Epidermal melanocyte (primary cell): Measurements from ENCODE around the gene HYAL3.

Source experiments
- DNase-seq: peaks from one replicate; pipeline ENCODE4 v3.0.0; 2011; ENCODE audit warnings: low spot score; ENCODE audit not compliant: insufficient read length

HYAL3 gene, protein sequence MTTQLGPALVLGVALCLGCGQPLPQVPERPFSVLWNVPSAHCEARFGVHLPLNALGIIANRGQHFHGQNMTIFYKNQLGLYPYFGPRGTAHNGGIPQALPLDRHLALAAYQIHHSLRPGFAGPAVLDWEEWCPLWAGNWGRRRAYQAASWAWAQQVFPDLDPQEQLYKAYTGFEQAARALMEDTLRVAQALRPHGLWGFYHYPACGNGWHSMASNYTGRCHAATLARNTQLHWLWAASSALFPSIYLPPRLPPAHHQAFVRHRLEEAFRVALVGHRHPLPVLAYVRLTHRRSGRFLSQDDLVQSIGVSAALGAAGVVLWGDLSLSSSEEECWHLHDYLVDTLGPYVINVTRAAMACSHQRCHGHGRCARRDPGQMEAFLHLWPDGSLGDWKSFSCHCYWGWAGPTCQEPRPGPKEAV

GRCh38 chr3:50298836-50299637 is at the start of gene HYAL3, which contains the start of gene NAA80:
Gene HYAL3 (minus strand): TSS chr3:50299405. CDS start chr3:50295602, 3,803 bp downstream.
Gene NAA80 (minus strand): TSS chr3:50299405. CDS start chr3:50297463, 1,942 bp downstream.
- DNase-seq: peak; percentile 98

- peak; percentile 72 for DNase-seq
Measured at GRCh38 chr3:50347187-50347813, 48.1 kb upstream of the HYAL3 start.

DNA sequence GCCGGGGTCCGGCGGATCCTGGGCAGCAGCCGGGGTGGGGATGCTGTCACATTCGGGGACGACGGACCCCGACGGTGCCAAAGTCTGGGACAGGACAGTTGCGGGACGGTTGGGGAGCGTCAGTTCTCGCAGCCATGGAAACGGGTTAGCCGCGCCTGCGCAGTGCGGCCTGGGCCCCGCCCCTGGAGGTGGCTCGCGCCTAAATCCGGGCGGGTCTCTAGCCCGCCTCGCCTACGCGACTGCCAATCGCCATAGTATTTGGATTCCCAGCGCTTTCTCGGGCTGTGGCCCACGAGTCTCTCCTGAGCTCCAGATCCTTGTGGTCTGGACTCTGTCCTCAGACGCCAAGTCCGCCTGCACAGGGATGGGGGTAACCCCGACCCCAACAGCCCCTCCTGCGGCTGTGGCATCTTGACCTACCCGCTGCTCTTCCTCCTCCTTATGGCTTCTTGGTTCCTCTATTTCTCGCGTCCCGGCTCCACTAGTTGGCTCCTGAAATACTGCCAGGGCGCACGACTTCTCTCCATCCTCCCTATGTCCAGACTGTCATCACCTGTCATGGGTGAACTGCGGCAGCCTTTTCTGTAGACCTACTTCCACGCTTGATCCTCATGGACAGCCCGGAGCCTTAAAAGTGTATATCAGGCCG is 46.5 kb upstream of the HYAL3 start, which contains the start of gene ZMYND10:
TSS of gene ZMYND10 (minus strand) at position 147 of the 649 bp plus-strand sequence. CDS start 153 bp downstream, outside the sequence.
- peak; percentile 81 for DNase-seq

DNA sequence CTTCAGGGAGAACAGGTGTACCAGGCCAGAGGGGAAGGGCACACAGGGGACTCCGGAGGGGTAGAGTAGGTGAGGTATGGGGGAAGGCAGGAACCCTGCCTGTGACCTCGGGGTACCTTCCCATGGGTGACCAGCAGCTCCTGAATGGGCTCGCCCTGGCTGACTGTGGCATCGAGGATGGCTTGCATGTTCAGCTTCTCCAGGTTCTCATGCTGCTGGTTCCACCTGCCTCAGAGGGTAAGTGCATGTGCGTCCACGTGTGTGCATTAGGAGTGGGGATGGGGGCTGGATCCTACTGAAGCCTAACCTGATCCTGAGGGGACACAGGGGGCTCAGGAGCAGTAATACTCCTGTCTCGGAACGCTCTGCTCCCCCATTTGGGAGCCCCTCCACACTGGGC is 45.8 kb upstream of the HYAL3 start:
- no peak for DNase-seq

DNA sequence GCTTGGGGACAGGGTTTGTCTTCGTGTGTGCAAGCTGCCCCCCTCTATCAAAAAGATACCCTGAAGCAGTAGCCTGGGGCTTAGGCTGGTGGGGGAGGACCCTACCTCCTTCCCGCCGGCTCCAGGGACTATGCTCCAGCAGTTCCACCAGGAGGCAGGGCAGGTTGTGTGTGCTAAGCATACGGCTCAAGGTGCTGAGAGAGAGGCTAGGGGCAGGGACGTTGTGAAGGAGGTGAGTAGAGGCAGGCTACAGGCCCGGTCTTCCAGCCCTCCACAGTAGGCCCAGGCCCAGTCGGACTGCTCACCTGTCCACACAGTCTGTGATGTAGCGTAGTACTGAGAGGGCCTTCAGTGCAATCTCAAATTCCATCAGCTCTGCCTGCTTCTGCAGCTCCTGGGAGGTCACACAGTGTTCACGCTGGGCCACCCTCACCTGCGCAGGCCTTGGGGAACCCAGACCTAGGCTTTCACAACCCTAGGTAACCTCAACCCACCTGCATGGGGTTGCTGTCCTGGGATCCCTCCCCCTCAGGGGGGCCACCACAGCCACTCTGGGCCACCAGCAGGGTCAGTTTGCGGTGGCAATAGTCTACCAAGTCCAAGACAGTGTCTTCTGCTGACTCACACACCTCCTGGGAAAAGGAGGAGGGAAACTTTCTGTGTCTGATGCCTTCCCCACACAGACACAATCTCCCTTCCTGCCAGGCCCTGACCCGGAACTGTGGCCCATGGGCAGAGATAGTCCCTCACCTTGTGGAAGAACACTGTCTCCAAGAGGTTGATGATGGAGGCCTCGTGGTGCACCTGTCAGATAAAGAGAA is 43.8 kb upstream of the HYAL3 start:
- no peak for DNase-seq

GRCh38 chr3:50341996-50342650 is 42.9 kb upstream of the HYAL3 start:
- no peak for DNase-seq

- no peak for DNase-seq
Measured at GRCh38 chr3:50341537-50341936, 42.3 kb upstream of the HYAL3 start.

- DNase-seq: no peak
Measured at GRCh38 chr3:50340448-50341329, 41.5 kb upstream of the HYAL3 start, which contains the start of gene RASSF1. Gene RASSF1 (minus strand): TSS chr3:50340836. CDS start chr3:50340805, 31 bp downstream.

DNA sequence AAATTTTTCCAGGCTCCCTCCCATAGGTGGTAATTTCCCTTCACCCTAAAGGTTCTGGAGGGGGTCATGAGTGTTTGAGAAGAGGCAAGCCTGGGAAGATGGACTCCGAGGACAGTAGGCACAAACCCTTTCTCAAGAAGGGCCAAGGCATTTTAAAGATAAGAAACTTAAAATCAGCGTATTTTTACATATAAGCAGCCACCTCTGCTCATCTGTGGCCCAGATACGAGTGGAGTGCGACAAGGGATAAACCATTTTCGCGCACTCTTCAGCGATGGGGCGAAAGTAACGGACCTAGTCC is 40.9 kb upstream of the HYAL3 start:
- no peak for DNase-seq

DNA sequence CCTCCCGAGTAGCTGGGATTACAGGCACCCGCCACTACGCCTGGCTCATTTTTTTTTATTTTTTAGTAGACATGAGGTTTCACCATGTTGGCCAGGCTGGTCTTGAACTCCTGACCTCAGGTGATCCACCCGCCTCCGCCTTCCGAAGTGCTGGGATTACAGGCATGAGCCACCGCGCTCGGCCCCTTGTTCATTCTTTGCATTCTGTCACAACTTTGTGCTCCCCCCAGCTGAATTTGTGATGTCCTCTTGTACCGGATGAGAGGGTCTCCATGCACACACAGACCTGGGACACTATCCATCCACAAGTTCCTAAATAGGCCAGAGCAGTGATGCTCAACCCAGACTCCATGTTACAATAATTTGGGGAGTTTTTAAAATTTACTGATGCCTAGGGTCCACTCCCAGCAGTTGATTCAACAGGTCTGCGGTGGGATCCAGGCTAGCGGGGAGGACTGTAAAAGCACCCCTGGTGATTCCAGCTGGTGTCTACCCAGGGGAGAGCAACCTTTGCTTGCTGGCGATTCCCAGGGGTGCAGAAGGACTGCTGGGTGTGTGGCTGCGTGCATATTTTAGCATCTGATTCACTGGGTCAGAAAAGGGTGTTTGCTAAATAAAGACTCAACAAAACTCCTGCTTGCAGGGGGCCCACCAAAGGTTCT is 40.4 kb upstream of the HYAL3 start:
- DNase-seq: no peak

DNA sequence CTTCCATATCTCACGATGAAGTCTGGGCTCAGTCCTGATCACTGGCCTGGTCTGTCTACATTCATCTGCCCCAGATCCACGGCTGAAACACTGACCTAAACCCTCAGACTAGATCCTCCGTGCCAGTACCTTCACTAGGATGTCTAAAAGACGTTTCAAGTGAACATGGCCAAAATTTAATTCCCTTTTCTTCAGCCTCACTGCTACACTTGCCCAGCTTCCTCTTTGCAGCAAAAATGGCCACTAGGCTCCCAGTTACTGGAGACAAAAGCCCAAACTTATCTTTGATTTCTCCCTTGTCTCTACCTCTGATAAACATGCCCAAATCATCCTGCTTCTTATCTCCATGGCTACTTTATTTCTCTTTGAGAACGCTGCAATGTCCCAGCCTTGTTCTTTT is 39.8 kb upstream of the HYAL3 start:
- DNase-seq: no peak

- peak; percentile 99 for DNase-seq
Measured at GRCh38 chr3:50337175-50337861, 38.1 kb upstream of the HYAL3 start.

DNA sequence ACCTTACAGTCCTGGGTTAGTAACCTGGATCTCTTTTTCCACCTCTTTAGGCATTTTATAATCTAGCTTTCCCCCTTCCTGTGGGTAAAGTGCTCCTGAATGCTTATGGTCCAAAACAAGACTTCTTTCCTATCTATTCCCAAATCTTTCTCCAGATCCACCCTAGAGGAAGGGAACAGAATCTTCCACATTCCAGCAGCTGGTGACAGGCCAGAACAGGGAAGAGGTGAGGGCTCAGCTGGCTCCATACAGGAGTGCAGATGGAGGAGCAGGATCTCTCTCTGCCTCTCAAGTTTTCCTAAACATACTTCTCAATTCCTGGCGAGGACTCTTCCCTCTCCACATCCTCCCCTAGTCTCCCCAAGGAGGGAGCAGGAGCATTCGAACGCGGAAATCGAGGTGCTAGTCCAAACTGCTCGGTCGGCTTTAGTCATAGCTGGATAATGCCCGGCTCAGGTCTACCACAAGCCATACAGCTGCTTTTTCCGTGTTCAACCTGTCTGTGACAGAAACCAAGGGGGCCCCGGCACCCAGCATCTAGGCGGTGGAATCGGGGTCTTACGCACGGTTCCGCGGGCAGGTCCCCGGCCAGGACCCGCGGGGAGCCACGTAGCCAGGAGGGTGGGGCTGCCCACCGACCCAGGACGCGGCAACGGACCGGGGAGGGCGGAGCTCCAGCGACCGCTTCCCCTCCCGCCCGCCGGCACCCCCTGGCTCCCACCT is 37.4 kb upstream of the HYAL3 start:
- no peak for DNase-seq

DNA sequence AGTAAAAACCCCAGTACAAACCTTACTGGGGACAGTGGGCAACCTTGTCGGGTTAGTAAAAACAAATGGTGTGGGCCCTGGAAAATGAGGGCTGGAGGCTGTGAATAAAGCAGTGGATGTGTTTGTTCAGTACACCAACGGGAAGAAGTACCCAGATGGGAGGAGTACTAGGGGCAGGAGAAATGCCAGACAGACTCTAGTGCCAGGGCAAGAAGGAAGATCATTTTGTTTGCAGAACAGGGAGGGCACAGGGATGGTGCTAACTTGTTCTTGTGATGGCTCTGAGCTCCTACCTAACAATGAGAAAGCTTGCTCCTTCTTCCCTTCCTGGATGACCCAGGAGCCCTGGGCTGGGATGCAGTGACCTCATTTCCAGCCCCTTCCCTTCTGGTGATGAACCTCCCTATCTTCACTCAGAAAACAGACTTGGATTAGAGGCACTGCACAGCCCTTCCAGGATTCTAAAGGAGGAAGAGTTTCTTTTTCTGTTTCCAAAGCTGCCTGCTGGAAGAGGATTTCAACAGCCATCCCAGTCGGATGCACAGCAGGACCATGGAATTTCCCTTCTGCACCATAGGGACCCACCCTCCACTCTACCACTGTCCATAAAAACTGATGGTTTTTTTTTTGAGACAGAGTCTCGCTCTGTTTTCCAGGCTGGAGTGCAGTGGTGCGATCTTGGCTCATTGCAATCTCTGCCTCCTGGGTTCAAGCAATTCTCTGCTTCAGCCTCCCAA is 35.3 kb upstream of the HYAL3 start:
- no peak for DNase-seq

DNA sequence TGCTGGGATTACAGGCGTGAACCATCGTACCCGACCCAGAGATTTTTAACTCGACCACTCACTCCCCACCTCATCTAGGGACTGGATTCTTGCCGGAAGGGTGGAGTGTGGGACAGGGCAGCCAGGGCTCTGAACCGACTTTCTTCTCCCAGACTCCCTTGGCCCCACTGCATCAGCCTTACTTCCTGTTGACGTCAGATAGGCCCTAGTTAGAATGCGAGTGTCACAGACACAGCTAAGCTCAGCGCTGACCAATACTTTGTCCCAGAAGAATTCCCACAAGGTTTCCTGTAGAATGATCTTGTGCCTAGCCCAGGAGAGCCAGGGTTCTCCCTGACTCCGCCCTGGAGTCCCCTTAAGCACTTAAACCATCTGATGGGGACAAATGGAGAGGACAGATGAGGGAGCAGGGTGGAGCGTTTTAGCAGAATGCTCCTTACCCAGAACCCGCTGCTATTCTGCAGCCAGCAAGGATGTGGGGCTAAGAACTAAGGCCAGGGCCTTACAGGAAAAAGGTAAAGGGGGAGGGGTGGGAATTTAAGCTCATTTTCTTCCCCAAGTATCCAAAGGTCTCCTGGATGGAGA is 34.6 kb upstream of the HYAL3 start:
- DNase-seq: no peak

- DNase-seq: no peak
Measured at GRCh38 chr3:50331364-50331907, 32.2 kb upstream of the HYAL3 start.
